ENCODE data around the gene CFAP45.
A peak's percentile ranks its signal among the peaks of the same experiment; 100 is the strongest.

CFAP45 gene

GRCh38 chr1:159877695-159878444 is 22.1 kb downstream of the CFAP45 start:
- no peak for DNase-seq (ENCODE audit: low read depth)

DNA sequence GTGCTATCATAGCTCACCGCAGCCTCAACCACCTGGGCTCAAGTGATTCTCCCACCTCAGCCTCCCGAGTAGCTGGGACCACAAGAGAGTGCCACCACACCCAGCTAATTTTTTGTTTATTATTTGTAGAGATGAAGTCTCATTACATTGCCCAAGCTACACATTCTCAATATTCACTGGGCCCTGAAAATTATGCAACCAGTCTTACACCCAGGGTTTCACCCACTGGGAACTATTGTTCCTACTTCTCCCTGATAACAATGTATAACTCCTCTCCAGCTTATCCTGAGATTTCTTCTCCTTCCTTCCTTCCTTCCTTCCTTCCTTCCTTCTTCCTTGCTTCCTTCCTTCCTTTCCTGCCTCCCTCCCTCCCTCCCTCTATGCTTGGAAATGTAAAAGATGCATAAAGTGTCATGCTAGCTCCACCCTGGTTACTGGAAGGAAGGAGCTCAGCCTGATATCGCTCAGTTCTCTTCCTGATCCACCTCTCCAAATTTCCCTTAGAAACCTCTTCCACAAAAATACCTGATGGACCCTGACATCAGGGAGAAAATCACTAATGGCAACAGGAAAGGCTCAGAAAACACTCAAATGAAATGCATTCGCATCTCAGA is 26.3 kb downstream of the CFAP45 start:
- no peak for DNase-seq (ENCODE audit: low read depth)

GRCh38 chr1:159872891-159873290 is 27.1 kb downstream of the CFAP45 start:
- no peak for DNase-seq (ENCODE audit: low read depth)

DNA sequence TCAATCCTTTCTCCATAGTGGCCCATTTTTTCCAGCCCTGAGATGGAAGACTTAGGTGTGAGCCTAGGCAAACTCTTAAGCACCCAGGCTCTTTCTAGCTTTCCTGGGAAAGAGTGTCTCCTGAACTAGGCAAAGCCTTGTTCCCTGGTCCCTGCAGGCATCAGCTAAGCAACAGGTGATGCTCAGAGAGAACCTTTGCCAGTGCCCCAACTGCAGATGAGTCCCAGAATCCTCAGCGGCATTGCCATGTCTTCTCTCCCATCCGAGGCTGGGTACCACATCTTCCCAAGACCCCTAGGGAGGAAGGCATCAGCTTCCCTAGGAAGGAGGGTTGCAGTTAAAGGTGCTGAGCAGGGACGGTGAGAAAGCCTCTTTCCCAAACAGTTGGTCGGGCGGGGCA is 29.3 kb downstream of the CFAP45 start:
- DNase-seq (ENCODE audit: low read depth) = no peak

- no peak for DNase-seq (ENCODE audit: low read depth)
Observed at GRCh38 chr1:159869607-159870006, 30.4 kb downstream of the CFAP45 start.

GRCh38 chr1:159869173-159869572 is 30.8 kb downstream of the CFAP45 start:
- DNase-seq (ENCODE audit: low read depth) = no peak

GRCh38 chr1:159868766-159869165 is 31.2 kb downstream of the CFAP45 start:
- no peak for DNase-seq (ENCODE audit: low read depth)

GRCh38 chr1:159867664-159868026 is 32.3 kb downstream of the CFAP45 start:
- DNase-seq (ENCODE audit: low read depth) = no peak

- DNase-seq (ENCODE audit: low read depth) = no peak
Observed at GRCh38 chr1:159866905-159867663, 32.9 kb downstream of the CFAP45 start.

DNA sequence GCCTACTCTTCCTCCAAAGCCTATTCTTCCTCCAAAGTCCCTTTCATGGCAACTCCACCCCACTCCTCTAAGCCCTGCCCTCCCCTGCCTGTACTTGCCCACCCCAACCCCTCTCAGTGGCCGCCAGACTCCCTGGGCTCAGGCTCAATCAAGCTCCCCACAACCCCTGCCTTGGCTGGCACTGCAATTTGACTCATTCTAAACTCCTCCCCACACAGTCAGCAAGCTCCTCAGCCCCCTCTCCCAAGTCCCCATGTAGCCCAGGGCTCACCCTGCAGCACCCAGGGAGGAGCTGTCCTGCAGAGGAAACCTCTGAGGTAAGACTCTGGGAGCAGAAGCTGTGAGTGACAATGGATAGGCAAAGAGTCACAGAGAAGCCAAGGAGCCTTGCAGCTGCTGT is 33.9 kb downstream of the CFAP45 start:
- no peak for DNase-seq (ENCODE audit: low read depth)

DNA sequence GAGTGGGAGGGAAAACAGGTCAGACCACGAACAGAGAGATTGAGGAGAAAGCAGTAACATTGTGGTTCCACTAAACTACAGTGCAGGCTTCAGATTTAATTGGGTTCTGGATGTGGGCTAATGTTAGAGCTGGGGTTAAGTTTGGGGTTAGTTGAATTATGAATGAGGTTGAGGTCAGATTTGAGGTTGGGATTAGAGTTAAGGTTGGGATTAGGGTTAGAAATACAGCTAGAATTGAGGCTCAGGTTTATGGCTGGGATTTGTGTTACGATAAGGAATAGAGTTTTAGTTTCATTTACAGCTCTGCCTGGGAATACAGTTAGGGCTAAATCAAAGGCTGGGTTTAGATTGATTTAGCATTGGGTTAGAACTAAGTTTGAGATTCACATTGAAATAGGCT is 35.7 kb downstream of the CFAP45 start:
- no peak for DNase-seq (ENCODE audit: low read depth)

GRCh38 chr1:159862557-159862956 is 37.4 kb downstream of the CFAP45 start, which contains the start of gene VSIG8:
Gene VSIG8, minus strand, starts transcription at chr1:159862657. Its CDS starts 136 bp downstream, at chr1:159862521.
- DNase-seq (ENCODE audit: low read depth) = no peak

GRCh38 chr1:159862031-159862430 is 37.9 kb downstream of the CFAP45 start:
- no peak for DNase-seq (ENCODE audit: low read depth)

GRCh38 chr1:159861218-159861617 is 38.7 kb downstream of the CFAP45 start:
- no peak for DNase-seq (ENCODE audit: low read depth)

DNA sequence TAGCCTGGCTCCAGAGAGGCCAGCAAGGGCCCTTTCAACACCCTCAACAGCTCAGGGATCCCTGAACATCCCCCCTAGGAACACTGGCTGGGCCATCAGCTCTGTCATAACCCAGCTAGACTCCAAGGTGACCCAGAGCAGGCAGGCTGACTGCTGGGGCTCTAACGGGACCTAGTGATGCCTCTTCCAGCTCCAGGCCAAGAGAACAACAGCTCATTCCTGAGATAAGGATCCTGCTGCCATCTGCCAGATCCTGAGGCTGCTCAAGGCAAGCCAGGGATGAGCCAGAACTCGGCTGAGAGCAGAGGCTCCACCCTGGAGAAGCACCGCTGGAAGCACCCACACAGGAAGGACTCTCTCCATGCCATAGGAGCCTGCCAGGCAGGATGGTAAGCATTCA is 39.5 kb downstream of the CFAP45 start:
- DNase-seq (ENCODE audit: low read depth) = no peak

- no peak for DNase-seq (ENCODE audit: low read depth)
Observed at GRCh38 chr1:159859767-159860322, 40.1 kb downstream of the CFAP45 start.

- no peak for DNase-seq (ENCODE audit: low read depth)
Observed at GRCh38 chr1:159857889-159858288, 42.1 kb downstream of the CFAP45 start.

- no peak for DNase-seq (ENCODE audit: low read depth)
Observed at GRCh38 chr1:159856576-159856975, 43.4 kb downstream of the CFAP45 start.

DNA sequence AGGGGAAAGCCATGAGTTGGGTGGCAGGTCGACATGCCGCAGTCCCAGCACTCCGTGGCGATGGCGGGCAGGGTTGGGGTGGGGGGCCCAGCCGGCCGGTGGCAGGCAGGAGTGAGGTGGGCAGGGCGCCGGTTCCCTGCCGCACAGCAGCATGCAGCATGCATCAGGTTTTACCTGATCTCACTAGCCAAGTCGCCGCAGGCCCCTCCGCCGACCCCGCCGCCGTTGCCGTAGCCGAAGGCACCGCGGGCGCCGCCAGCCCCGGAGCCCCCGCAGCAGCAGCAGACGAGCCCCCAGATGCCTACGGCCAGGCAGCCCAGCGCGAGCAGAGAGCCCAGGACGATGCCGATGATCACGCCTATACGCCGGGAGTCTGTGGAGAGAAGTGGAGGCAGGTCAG is 44.3 kb downstream of the CFAP45 start:
- no peak for DNase-seq (ENCODE audit: low read depth)

- peak; percentile 58 for DNase-seq (ENCODE audit: low read depth)
Observed at GRCh38 chr1:159854693-159855192, 45.2 kb downstream of the CFAP45 start.

DNA sequence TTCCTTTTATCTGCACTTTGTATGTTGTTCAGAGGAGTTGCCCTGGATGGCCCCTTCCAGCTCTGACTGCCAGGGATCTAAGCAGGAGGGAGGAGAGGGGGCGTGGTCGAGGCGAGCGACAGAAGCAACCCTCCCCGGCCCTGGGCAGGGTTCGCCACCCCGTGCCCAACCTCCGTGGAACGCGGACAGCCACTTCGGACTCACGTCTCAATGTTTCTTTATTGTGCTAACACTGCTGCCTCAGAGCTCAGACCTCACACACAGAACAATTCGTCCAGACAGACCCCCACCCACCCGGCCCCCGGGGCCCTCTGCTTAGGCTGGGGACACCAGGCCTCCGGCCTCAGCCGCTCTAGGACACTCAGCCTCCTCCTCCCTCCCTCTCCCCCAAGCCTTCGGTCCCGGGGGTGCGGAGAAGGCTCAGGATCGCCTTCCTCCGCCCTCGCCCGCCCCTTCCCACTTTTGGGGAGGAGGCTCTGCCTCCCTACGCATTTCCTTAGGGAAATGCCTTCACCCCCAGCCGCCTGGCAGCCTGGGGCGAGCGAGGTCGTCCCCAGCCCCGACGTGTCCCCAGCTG is 45.8 kb downstream of the CFAP45 start:
- DNase-seq (ENCODE audit: low read depth) = no peak

- DNase-seq (ENCODE audit: low read depth) = no peak
Observed at GRCh38 chr1:159853417-159854115, 46.4 kb downstream of the CFAP45 start.
